Measurements from ENCODE around the gene C4orf50. TPM values are rescaled to one million over a fixed set of nuclear protein-coding genes. Genes with fewer than 3 reads are reported as not detected.

The C4orf50 gene
- polyA plus RNA-seq, 2 donors: under 0.01 to 0.02 TPM

GRCh38 chr4:5924461-5925125 lies 93.6 kb downstream of the C4orf50 start:
- no peaks in the 10 kb centered on the region for H3K36me3 ChIP-seq (ENCODE audit: control insufficient read depth in 2 of 2, insufficient read depth in 2 of 2, low read length in 1 of 2)
- no peak overlapping the region for H3K4me3 ChIP-seq (ENCODE audit: low read depth in 1 of 2, low read length in 2 of 2)
- WGBS, 2 donors: 73 to 76% methylated on average over 12 of the region's 12 CpGs
- H3K4me1 ChIP-seq (ENCODE audit: control insufficient read depth in 2 of 2, insufficient read depth in 2 of 2, low read length in 1 of 2): no peaks in the 10 kb centered on the region
- H3K27me3 ChIP-seq (ENCODE audit: control insufficient read depth in 1 of 2, insufficient read depth in 2 of 2, low read length in 2 of 2): no peaks in the 10 kb centered on the region
- H3K27ac ChIP-seq (ENCODE audit: low read depth in 2 of 2, low read length in 1 of 2): no peak overlapping the region
- peaks cover 0 to 5% of the 10 kb centered on the region in 2 donors for H3K9me3 ChIP-seq (ENCODE audit: control insufficient read depth in 2 of 2, insufficient read depth in 1 of 2, low read depth in 1 of 2, low read length in 1 of 2)

- Histone ChIP-seq H3K4me1 (ENCODE audit: control insufficient read depth in 2 of 2, insufficient read depth in 2 of 2, low read length in 1 of 2) (no peaks in the 10 kb centered on the region), H3K9me3 (ENCODE audit: control insufficient read depth in 2 of 2, insufficient read depth in 1 of 2, low read depth in 1 of 2, low read length in 1 of 2) (peaks cover 0 to 5% of the 10 kb centered on the region in 2 donors), H3K4me3 (ENCODE audit: low read depth in 1 of 2, low read length in 2 of 2) (no peak overlapping the region), H3K27me3 (ENCODE audit: control insufficient read depth in 1 of 2, insufficient read depth in 2 of 2, low read length in 2 of 2) (peaks cover 0 to 3% of the 10 kb centered on the region in 2 donors), H3K27ac (ENCODE audit: low read depth in 2 of 2, low read length in 1 of 2) (no peak overlapping the region), H3K36me3 (ENCODE audit: control insufficient read depth in 2 of 2, insufficient read depth in 2 of 2, low read length in 1 of 2) (no peaks in the 10 kb centered on the region)
- WGBS, 2 donors: 67 to 73% methylated on average over 6 of the region's 6 CpGs
Observed at GRCh38 chr4:5923376-5923775, 94.9 kb downstream of the C4orf50 start.

- peaks cover 0 to 5% of the 10 kb centered on the region in 2 donors for H3K9me3 ChIP-seq (ENCODE audit: control insufficient read depth in 2 of 2, insufficient read depth in 1 of 2, low read depth in 1 of 2, low read length in 1 of 2)
- no peaks in the 10 kb centered on the region for H3K36me3 ChIP-seq (ENCODE audit: control insufficient read depth in 2 of 2, insufficient read depth in 2 of 2, low read length in 1 of 2)
- H3K4me1 ChIP-seq (ENCODE audit: control insufficient read depth in 2 of 2, insufficient read depth in 2 of 2, low read length in 1 of 2): no peaks in the 10 kb centered on the region
- 79 to 91% methylated on average over 3 of the region's 3 CpGs for WGBS, 2 donors
- H3K27ac ChIP-seq (ENCODE audit: low read depth in 2 of 2, low read length in 1 of 2): no peak overlapping the region
- peaks cover 0 to 3% of the 10 kb centered on the region in 2 donors for H3K27me3 ChIP-seq (ENCODE audit: control insufficient read depth in 1 of 2, insufficient read depth in 2 of 2, low read length in 2 of 2)
- H3K4me3 ChIP-seq (ENCODE audit: low read depth in 1 of 2, low read length in 2 of 2): no peak overlapping the region
Observed at GRCh38 chr4:5922556-5922955, 95.7 kb downstream of the C4orf50 start.

GRCh38 chr4:5921981-5922380 lies 96.2 kb downstream of the C4orf50 start:
- H3K36me3 ChIP-seq (ENCODE audit: control insufficient read depth in 2 of 2, insufficient read depth in 2 of 2, low read length in 1 of 2): no peaks in the 10 kb centered on the region
- H3K4me3 ChIP-seq (ENCODE audit: low read depth in 1 of 2, low read length in 2 of 2): no peak overlapping the region
- H3K4me1 ChIP-seq (ENCODE audit: control insufficient read depth in 2 of 2, insufficient read depth in 2 of 2, low read length in 1 of 2): no peaks in the 10 kb centered on the region
- 39 to 41% methylated on average over 6 of the region's 6 CpGs for WGBS, 2 donors
- peaks cover 0 to 5% of the 10 kb centered on the region in 2 donors for H3K9me3 ChIP-seq (ENCODE audit: control insufficient read depth in 2 of 2, insufficient read depth in 1 of 2, low read depth in 1 of 2, low read length in 1 of 2)
- H3K27ac ChIP-seq (ENCODE audit: low read depth in 2 of 2, low read length in 1 of 2): no peak overlapping the region
- peaks cover 0 to 3% of the 10 kb centered on the region in 2 donors for H3K27me3 ChIP-seq (ENCODE audit: control insufficient read depth in 1 of 2, insufficient read depth in 2 of 2, low read length in 2 of 2)

GRCh38 chr4:5921101-5921980 lies 96.9 kb downstream of the C4orf50 start:
- Histone ChIP-seq H3K36me3 (ENCODE audit: control insufficient read depth in 2 of 2, insufficient read depth in 2 of 2, low read length in 1 of 2) (no peaks in the 10 kb centered on the region), H3K27me3 (ENCODE audit: control insufficient read depth in 1 of 2, insufficient read depth in 2 of 2, low read length in 2 of 2) (peaks cover 0 to 3% of the 10 kb centered on the region in 2 donors), H3K9me3 (ENCODE audit: control insufficient read depth in 2 of 2, insufficient read depth in 1 of 2, low read depth in 1 of 2, low read length in 1 of 2) (peaks cover 0 to 5% of the 10 kb centered on the region in 2 donors), H3K4me1 (ENCODE audit: control insufficient read depth in 2 of 2, insufficient read depth in 2 of 2, low read length in 1 of 2) (no peaks in the 10 kb centered on the region), H3K4me3 (ENCODE audit: low read depth in 1 of 2, low read length in 2 of 2) (no peak overlapping the region), H3K27ac (ENCODE audit: low read depth in 2 of 2, low read length in 1 of 2) (no peak overlapping the region)
- WGBS, 2 donors: 25 to 36% methylated on average over 16 of the region's 16 CpGs

- Histone ChIP-seq H3K9me3 (ENCODE audit: control insufficient read depth in 2 of 2, insufficient read depth in 1 of 2, low read depth in 1 of 2, low read length in 1 of 2) (peaks cover 0 to 3% of the 10 kb centered on the region in 2 donors), H3K36me3 (ENCODE audit: control insufficient read depth in 2 of 2, insufficient read depth in 2 of 2, low read length in 1 of 2) (no peaks in the 10 kb centered on the region), H3K4me1 (ENCODE audit: control insufficient read depth in 2 of 2, insufficient read depth in 2 of 2, low read length in 1 of 2) (no peaks in the 10 kb centered on the region), H3K27ac (ENCODE audit: low read depth in 2 of 2, low read length in 1 of 2) (no peak overlapping the region), H3K4me3 (ENCODE audit: low read depth in 1 of 2, low read length in 2 of 2) (no peak overlapping the region), H3K27me3 (ENCODE audit: control insufficient read depth in 1 of 2, insufficient read depth in 2 of 2, low read length in 2 of 2) (peaks cover 0 to 3% of the 10 kb centered on the region in 2 donors)
- 71 to 80% methylated on average over 7 of the region's 7 CpGs for WGBS, 2 donors
Observed at GRCh38 chr4:5919571-5919970, 98.7 kb downstream of the C4orf50 start.

GRCh38 chr4:5919044-5919443 lies 99.2 kb downstream of the C4orf50 start:
- Histone ChIP-seq H3K9me3 (ENCODE audit: control insufficient read depth in 2 of 2, insufficient read depth in 1 of 2, low read depth in 1 of 2, low read length in 1 of 2) (peaks cover 0 to 3% of the 10 kb centered on the region in 2 donors), H3K4me3 (ENCODE audit: low read depth in 1 of 2, low read length in 2 of 2) (no peak overlapping the region), H3K36me3 (ENCODE audit: control insufficient read depth in 2 of 2, insufficient read depth in 2 of 2, low read length in 1 of 2) (no peaks in the 10 kb centered on the region), H3K27me3 (ENCODE audit: control insufficient read depth in 1 of 2, insufficient read depth in 2 of 2, low read length in 2 of 2) (peaks cover 0 to 3% of the 10 kb centered on the region in 2 donors), H3K4me1 (ENCODE audit: control insufficient read depth in 2 of 2, insufficient read depth in 2 of 2, low read length in 1 of 2) (no peaks in the 10 kb centered on the region), H3K27ac (ENCODE audit: low read depth in 2 of 2, low read length in 1 of 2) (no peak overlapping the region)
- WGBS, 2 donors: 78 to 83% methylated on average over 8 of the region's 8 CpGs

- WGBS, 2 donors: 50 to 51% methylated on average over 8 of the region's 8 CpGs
- Histone ChIP-seq H3K36me3 (ENCODE audit: control insufficient read depth in 2 of 2, insufficient read depth in 2 of 2, low read length in 1 of 2) (no peaks in the 10 kb centered on the region), H3K27ac (ENCODE audit: low read depth in 2 of 2, low read length in 1 of 2) (no peak overlapping the region), H3K27me3 (ENCODE audit: control insufficient read depth in 1 of 2, insufficient read depth in 2 of 2, low read length in 2 of 2) (peaks cover 0 to 3% of the 10 kb centered on the region in 2 donors), H3K4me1 (ENCODE audit: control insufficient read depth in 2 of 2, insufficient read depth in 2 of 2, low read length in 1 of 2) (no peaks in the 10 kb centered on the region), H3K4me3 (ENCODE audit: low read depth in 1 of 2, low read length in 2 of 2) (no peak overlapping the region), H3K9me3 (ENCODE audit: control insufficient read depth in 2 of 2, insufficient read depth in 1 of 2, low read depth in 1 of 2, low read length in 1 of 2) (peaks cover 0 to 3% of the 10 kb centered on the region in 2 donors)
Observed at GRCh38 chr4:5918331-5918985, 99.8 kb downstream of the C4orf50 start.

- H3K9me3 ChIP-seq (ENCODE audit: control insufficient read depth in 2 of 2, insufficient read depth in 1 of 2, low read depth in 1 of 2, low read length in 1 of 2): peaks cover 0 to 3% of the 10 kb centered on the region in 2 donors
- no peak overlapping the region for H3K27ac ChIP-seq (ENCODE audit: low read depth in 2 of 2, low read length in 1 of 2)
- H3K4me1 ChIP-seq (ENCODE audit: control insufficient read depth in 2 of 2, insufficient read depth in 2 of 2, low read length in 1 of 2): no peaks in the 10 kb centered on the region
- H3K36me3 ChIP-seq (ENCODE audit: control insufficient read depth in 2 of 2, insufficient read depth in 2 of 2, low read length in 1 of 2): no peaks in the 10 kb centered on the region
- peaks cover 0 to 3% of the 10 kb centered on the region in 2 donors for H3K27me3 ChIP-seq (ENCODE audit: control insufficient read depth in 1 of 2, insufficient read depth in 2 of 2, low read length in 2 of 2)
- H3K4me3 ChIP-seq (ENCODE audit: low read depth in 1 of 2, low read length in 2 of 2): no peak overlapping the region
- WGBS, 2 donors: 44 to 46% methylated on average over 11 of the region's 11 CpGs
Observed at GRCh38 chr4:5917672-5918071, 100.6 kb downstream of the C4orf50 start.

All from esophagus (tissue), 2 donors.